Measurements from ENCODE around the gene NRG3.

NRG3 gene

GRCh38 chr10:82581940-82582339 is 706.9 kb downstream of the NRG3 start:
- Histone ChIP-seq H3K4me1 (no peaks in the 10 kb centered on the region), H3K9me3 (ENCODE audit: control insufficient read depth, low read length) (no peaks in the 10 kb centered on the region), H3K9ac (no peak overlapping the region), H2AFZ (no peak overlapping the region), H3K36me3 (ENCODE audit: control insufficient read depth, insufficient read depth, low read length) (no peaks in the 10 kb centered on the region), H3K27me3 (ENCODE audit: control insufficient read depth, insufficient read depth, low read length) (no peaks in the 10 kb centered on the region), H3K79me2 (no peaks in the 10 kb centered on the region), H3K27ac (no peak overlapping the region), H3K4me2 (ENCODE audit: low read length) (no peak overlapping the region), H3K4me3 (ENCODE audit: low read depth, low read length) (no peak overlapping the region)
- TF ChIP-seq CTCF (IDR thresholded peaks at IDR 0.05) = no peak

- Histone ChIP-seq H3K4me2 (ENCODE audit: low read length) (no peak overlapping the region), H3K36me3 (ENCODE audit: control insufficient read depth, insufficient read depth, low read length) (no peaks in the 10 kb centered on the region), H3K27me3 (ENCODE audit: control insufficient read depth, insufficient read depth, low read length) (no peaks in the 10 kb centered on the region), H3K79me2 (no peaks in the 10 kb centered on the region), H3K9ac (no peak overlapping the region), H3K4me1 (no peaks in the 10 kb centered on the region), H3K27ac (no peak overlapping the region), H2AFZ (no peak overlapping the region), H3K9me3 (ENCODE audit: control insufficient read depth, low read length) (no peaks in the 10 kb centered on the region), H3K4me3 (ENCODE audit: low read depth, low read length) (no peak overlapping the region)
- no peak for TF ChIP-seq CTCF (IDR thresholded peaks at IDR 0.05)
Observed at GRCh38 chr10:82591421-82591820, 716.4 kb downstream of the NRG3 start.

GRCh38 chr10:82597840-82598239 is 722.8 kb downstream of the NRG3 start:
- Histone ChIP-seq H3K4me2 (ENCODE audit: low read length) (no peak overlapping the region), H3K27ac (no peak overlapping the region), H3K36me3 (ENCODE audit: control insufficient read depth, insufficient read depth, low read length) (no peaks in the 10 kb centered on the region), H3K9me3 (ENCODE audit: control insufficient read depth, low read length) (no peaks in the 10 kb centered on the region), H2AFZ (no peak overlapping the region), H3K79me2 (no peaks in the 10 kb centered on the region), H3K4me1 (no peaks in the 10 kb centered on the region), H3K27me3 (ENCODE audit: control insufficient read depth, insufficient read depth, low read length) (no peaks in the 10 kb centered on the region), H3K9ac (no peak overlapping the region), H3K4me3 (ENCODE audit: low read depth, low read length) (no peak overlapping the region)
- no peak for TF ChIP-seq CTCF (IDR thresholded peaks at IDR 0.05)

- Histone ChIP-seq H3K4me3 (ENCODE audit: low read depth, low read length) (no peak overlapping the region), H3K9ac (no peak overlapping the region), H3K27me3 (ENCODE audit: control insufficient read depth, insufficient read depth, low read length) (no peaks in the 10 kb centered on the region), H3K9me3 (ENCODE audit: control insufficient read depth, low read length) (no peaks in the 10 kb centered on the region), H3K36me3 (ENCODE audit: control insufficient read depth, insufficient read depth, low read length) (no peaks in the 10 kb centered on the region), H3K27ac (no peak overlapping the region), H2AFZ (no peak overlapping the region), H3K4me1 (no peaks in the 10 kb centered on the region), H3K79me2 (no peaks in the 10 kb centered on the region), H3K4me2 (ENCODE audit: low read length) (no peak overlapping the region)
- no peak for TF ChIP-seq CTCF (IDR thresholded peaks at IDR 0.05)
Observed at GRCh38 chr10:82609845-82610244, 734.9 kb downstream of the NRG3 start.

GRCh38 chr10:82618007-82618406 is 743.0 kb downstream of the NRG3 start:
- Histone ChIP-seq H3K4me3 (ENCODE audit: low read depth, low read length) (no peak overlapping the region), H3K4me2 (ENCODE audit: low read length) (no peak overlapping the region), H3K79me2 (no peaks in the 10 kb centered on the region), H3K27me3 (ENCODE audit: control insufficient read depth, insufficient read depth, low read length) (no peaks in the 10 kb centered on the region), H2AFZ (no peak overlapping the region), H3K9ac (no peak overlapping the region), H3K36me3 (ENCODE audit: control insufficient read depth, insufficient read depth, low read length) (no peaks in the 10 kb centered on the region), H3K27ac (no peak overlapping the region), H3K4me1 (no peaks in the 10 kb centered on the region), H3K9me3 (ENCODE audit: control insufficient read depth, low read length) (no peaks in the 10 kb centered on the region)
- TF ChIP-seq CTCF (IDR thresholded peaks at IDR 0.05) = no peak

All from parathyroid adenoma (tissue), 2 donors.